GM23338 (cell line): ENCODE results near the gene RSAD1. TPM values are rescaled to one million over a fixed set of nuclear protein-coding genes. Genes with fewer than 3 reads are reported as not detected.

Experiments used
- ATAC-seq: fragments of 200-7000 bp; cut with Tn5 transposase; 3 replicates; pipeline ENCODE4 v1.9.1; 2020
- DNase-seq: peaks from one replicate; pipeline ENCODE4 v3.0.0-alpha.2; 2015; ENCODE audit warnings: low spot score
- H2AFZ ChIP-seq: fragments of 200-600 bp; sonication (generic); 2 replicates; pipeline ENCODE4 v1.8.0; 2016; ENCODE audit warnings: antibody characterized with exemption, mild to moderate bottlenecking, moderate library complexity
- H3F3A ChIP-seq: fragments of 200-600 bp; sonication (generic); replicated peaks from 2 replicates; pipeline ENCODE4 v1.8.0; 2017; ENCODE audit warnings: antibody characterized with exemption, mixed run types, low read depth
- H3K27ac ChIP-seq: fragments of 200-600 bp; sonication (generic); 2 replicates; pipeline ENCODE4 v1.6.1; 2016; ENCODE audit warnings: low read depth
- H3K27me3 ChIP-seq: fragments of 200-600 bp; sonication (generic); 2 replicates; pipeline ENCODE4 v1.8.0; 2016; ENCODE audit warnings: mild to moderate bottlenecking, mixed run types, moderate library complexity; ENCODE audit not compliant: insufficient read depth
- H3K36me3 ChIP-seq: fragments of 200-600 bp; sonication (generic); 2 replicates; pipeline ENCODE4 v1.8.0; 2016; ENCODE audit warnings: mild to moderate bottlenecking; ENCODE audit not compliant: insufficient read depth
- H3K4me1 ChIP-seq: fragments of 200-600 bp; sonication (generic); 2 replicates; pipeline ENCODE4 v1.8.0; 2016; ENCODE audit warnings: mild to moderate bottlenecking, moderate library complexity; ENCODE audit not compliant: insufficient read depth
- H3K4me2 ChIP-seq: fragments of 200-600 bp; sonication (generic); 2 replicates; pipeline ENCODE4 v1.7.1; 2017; ENCODE audit warnings: mixed run types
- H3K4me3 ChIP-seq: fragments of 200-600 bp; sonication (generic); 2 replicates; pipeline ENCODE4 v1.6.1; 2016; ENCODE audit warnings: mixed run types
- H3K79me2 ChIP-seq: fragments of 200-600 bp; sonication (generic); replicated peaks from 2 replicates; pipeline ENCODE4 v1.8.0; 2017; ENCODE audit warnings: mild to moderate bottlenecking; ENCODE audit not compliant: insufficient read depth
- H3K9me2 ChIP-seq: fragments of 200-600 bp; sonication (generic); 2 replicates; pipeline ENCODE4 v1.8.0; 2017; ENCODE audit not compliant: insufficient read depth
- H4K20me1 ChIP-seq: fragments of 200-600 bp; sonication (generic); replicated peaks from 2 replicates; pipeline ENCODE4 v1.8.0; 2017; ENCODE audit warnings: mild to moderate bottlenecking; ENCODE audit not compliant: insufficient read depth
- H3K27ac Mint-ChIP-seq: 2 replicates; pipeline ENCODE4 v1.8.0; 2020; ENCODE audit warnings: inconsistent platforms, mild to moderate bottlenecking, moderate library complexity, mixed read lengths
- H3K27me3 Mint-ChIP-seq: 3 replicates; pipeline ENCODE4 v1.8.0; 2022; ENCODE audit warnings: low read depth, mild to moderate bottlenecking, moderate library complexity, mixed read lengths, inconsistent platforms; ENCODE audit not compliant: insufficient read depth, poor library complexity
- H3K36me3 Mint-ChIP-seq: 3 replicates; pipeline ENCODE4 v1.8.0; 2021; ENCODE audit warnings: low read depth, mild to moderate bottlenecking, inconsistent platforms, moderate library complexity, mixed read lengths
- H3K4me1 Mint-ChIP-seq: 3 replicates; pipeline ENCODE4 v1.8.0; 2020; ENCODE audit warnings: mild to moderate bottlenecking, inconsistent platforms, mixed read lengths
- H3K4me3 Mint-ChIP-seq: 3 replicates; pipeline ENCODE4 v1.8.0; 2021; ENCODE audit warnings: moderate library complexity, mild to moderate bottlenecking, inconsistent platforms, mixed read lengths
- H3K9me3 Mint-ChIP-seq: 3 replicates; pipeline ENCODE4 v1.8.0; 2020; ENCODE audit warnings: moderate library complexity, mild to moderate bottlenecking, inconsistent platforms, mixed read lengths
- CREB1 ChIP-seq: fragments of 250-450 bp; sonication (Bioruptor Pico); IDR thresholded peaks from 2 replicates; pipeline ENCODE4 v1.5.0; 2020; ENCODE audit warnings: low read depth, mild to moderate bottlenecking, moderate library complexity
- CTCF ChIP-seq, 2 experiments: fragments of 200-600 bp in 1 of 2; sonication (generic) in 1 of 2; conservative IDR thresholded peaks; 2 replicates each; pipeline versions ENCODE4 v1.5.1 to v1.6.1; 2016 to 2017; ENCODE audit warnings: antibody characterized with exemption in 2 of 2, low read depth in 2 of 2, mild to moderate bottlenecking in 2 of 2, moderate library complexity in 1 of 2
- ETS1 ChIP-seq: IDR thresholded peaks from 2 replicates; pipeline ENCODE4 v1.6.1; 2016; ENCODE audit warnings: antibody characterized with exemption
- EZH2 ChIP-seq: fragments of 200-600 bp; sonication (generic); IDR thresholded peaks from one replicate; pipeline ENCODE4 v1.8.0; 2017; ENCODE audit warnings: antibody characterized with exemption, mild to moderate bottlenecking, low read depth; ENCODE audit not compliant: unreplicated experiment
- EZH2phosphoT487 ChIP-seq: fragments of 200-600 bp; sonication (generic); IDR thresholded peaks from one replicate; pipeline ENCODE4 v1.8.1; 2018; ENCODE audit warnings: antibody characterized with exemption; ENCODE audit not compliant: unreplicated experiment
- NANOG ChIP-seq: IDR thresholded peaks from 2 replicates; pipeline ENCODE4 v1.6.1; 2016; ENCODE audit warnings: antibody characterized with exemption, borderline replicate concordance
- REST ChIP-seq: IDR thresholded peaks from one replicate; pipeline ENCODE4 v1.6.1; 2018; ENCODE audit warnings: antibody characterized with exemption; ENCODE audit not compliant: unreplicated experiment
- ZNF114 ChIP-seq: fragments of 250-450 bp; sonication (Bioruptor Pico); IDR thresholded peaks from 2 replicates; pipeline ENCODE4 v1.5.0; 2020; ENCODE audit warnings: mild to moderate bottlenecking, moderate library complexity
- ZNF331 ChIP-seq: fragments of 250-450 bp; sonication (Bioruptor Pico); IDR thresholded peaks from 2 replicates; pipeline ENCODE4 v1.5.0; 2020; ENCODE audit warnings: low read depth, mild to moderate bottlenecking, moderate library complexity
- polyA plus RNA-seq: library from polyadenylated mRNA; unstranded; fragments of >200 nt; fragmentation: Nextera tagmentation; extraction: Ambion mirVana; gene quantifications from 2 replicates; pipeline ENCODE4 v1.2.1, GENCODE V29; 2016
- total RNA-seq: library from RNA; depleted of rRNA; stranded (reverse); fragments of >200 nt; shearing (Covaris generic); gene quantifications from 2 replicates; pipeline ENCODE4 v1.2.3, GENCODE V29; 2014

RSAD1 gene
- total and polyA plus RNA-seq, 2 experiments from 2014 or later = 18.4 to 28.7 TPM

- TF ChIP-seq NANOG (no peak), EZH2phosphoT487 (no peak), ETS1 (no peak)
Measured at GRCh38 chr17:50474523-50474922, 4.1 kb upstream of the RSAD1 start (continued).

- H3K27me3 Mint-ChIP-seq = peaks cover 14% of the 10 kb centered on the region
Measured at GRCh38 chr17:50475362-50475761, 3.3 kb upstream of the RSAD1 start.

More at GRCh38 chr17:50475362-50475761, 3.3 kb upstream of the RSAD1 start:
- H3K4me3 Mint-ChIP-seq = no peak overlapping the region; the same call in 2 of the 3 replicates
- Histone ChIP-seq H3F3A (0 out of 2 replicates have a peak, but pooled peaks cover 16% of the 10 kb centered on the region), H3K27me3 (peaks cover 11% of the 10 kb centered on the region; the same call in 1 of the 2 replicates), H3K27ac (no peak overlapping the region), H4K20me1 (peaks cover under 1% of the 10 kb centered on the region; the same call in 1 of the 2 replicates), H3K9me2 (no peaks in the 10 kb centered on the region), H2AFZ (no peak overlapping the region), H3K4me1 (peaks cover 10% of the 10 kb centered on the region; the same call in 1 of the 2 replicates), H3K4me3 (peak overlapping the region; percentile 45; the same call in 1 of the 2 replicates), H3K36me3 (no peaks in the 10 kb centered on the region), H3K79me2 (no peaks in the 10 kb centered on the region), H3K4me2 (peak overlapping the region; percentile 74; the same call in 1 of the 2 replicates)
- TF ChIP-seq ZNF331 (CRISPR knock-in tag) (no peak), CREB1 (no peak), NANOG (no peak), REST (no peak), ETS1 (no peak), EZH2 (no peak), CTCF (conservative IDR thresholded peaks at IDR 0.05; ENCODE audit: low read depth in 2 of 2) (no peak), ZNF114 (no peak), EZH2phosphoT487 (no peak)
- H3K27ac Mint-ChIP-seq = no peak overlapping the region
- ATAC-seq (no peak), DNase-seq (no peak)
- H3K36me3 Mint-ChIP-seq = peaks cover 7% of the 10 kb centered on the region
- peaks cover 23% of the 10 kb centered on the region for H3K4me1 Mint-ChIP-seq
- no peaks in the 10 kb centered on the region; the same call in 2 of the 3 replicates for H3K9me3 Mint-ChIP-seq
